Fibroblast of skin of back (primary cell): ENCODE results near the gene UBA7. TPM values are rescaled to one million over a fixed set of nuclear protein-coding genes. Genes with fewer than 3 reads are reported as not detected.
"Not testable (repeated sequence)": the region's sequence is repeated elsewhere in the genome, so short reads cannot be mapped to it uniquely, and the experiment has no call there.

Experiments used
- DNase-seq: peaks from one replicate; pipeline ENCODE4 v3.0.0-alpha.2; 2013
- polyA plus RNA-seq, 2 experiments: library from polyadenylated mRNA; unstranded; fragments of 120-200 nt; gene quantifications; one replicate each; pipeline ENCODE4 v1.2.1, GENCODE V29; 2013; ENCODE audit not compliant: insufficient read length in 2 of 2

UBA7 gene, protein sequence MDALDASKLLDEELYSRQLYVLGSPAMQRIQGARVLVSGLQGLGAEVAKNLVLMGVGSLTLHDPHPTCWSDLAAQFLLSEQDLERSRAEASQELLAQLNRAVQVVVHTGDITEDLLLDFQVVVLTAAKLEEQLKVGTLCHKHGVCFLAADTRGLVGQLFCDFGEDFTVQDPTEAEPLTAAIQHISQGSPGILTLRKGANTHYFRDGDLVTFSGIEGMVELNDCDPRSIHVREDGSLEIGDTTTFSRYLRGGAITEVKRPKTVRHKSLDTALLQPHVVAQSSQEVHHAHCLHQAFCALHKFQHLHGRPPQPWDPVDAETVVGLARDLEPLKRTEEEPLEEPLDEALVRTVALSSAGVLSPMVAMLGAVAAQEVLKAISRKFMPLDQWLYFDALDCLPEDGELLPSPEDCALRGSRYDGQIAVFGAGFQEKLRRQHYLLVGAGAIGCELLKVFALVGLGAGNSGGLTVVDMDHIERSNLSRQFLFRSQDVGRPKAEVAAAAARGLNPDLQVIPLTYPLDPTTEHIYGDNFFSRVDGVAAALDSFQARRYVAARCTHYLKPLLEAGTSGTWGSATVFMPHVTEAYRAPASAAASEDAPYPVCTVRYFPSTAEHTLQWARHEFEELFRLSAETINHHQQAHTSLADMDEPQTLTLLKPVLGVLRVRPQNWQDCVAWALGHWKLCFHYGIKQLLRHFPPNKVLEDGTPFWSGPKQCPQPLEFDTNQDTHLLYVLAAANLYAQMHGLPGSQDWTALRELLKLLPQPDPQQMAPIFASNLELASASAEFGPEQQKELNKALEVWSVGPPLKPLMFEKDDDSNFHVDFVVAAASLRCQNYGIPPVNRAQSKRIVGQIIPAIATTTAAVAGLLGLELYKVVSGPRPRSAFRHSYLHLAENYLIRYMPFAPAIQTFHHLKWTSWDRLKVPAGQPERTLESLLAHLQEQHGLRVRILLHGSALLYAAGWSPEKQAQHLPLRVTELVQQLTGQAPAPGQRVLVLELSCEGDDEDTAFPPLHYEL
- polyA plus RNA-seq (2013, experiment 1 of 2; ENCODE audit: insufficient read length), result 9.8 TPM
- polyA plus RNA-seq (2013, experiment 2 of 2; ENCODE audit: insufficient read length), result 18.6 TPM

DNA sequence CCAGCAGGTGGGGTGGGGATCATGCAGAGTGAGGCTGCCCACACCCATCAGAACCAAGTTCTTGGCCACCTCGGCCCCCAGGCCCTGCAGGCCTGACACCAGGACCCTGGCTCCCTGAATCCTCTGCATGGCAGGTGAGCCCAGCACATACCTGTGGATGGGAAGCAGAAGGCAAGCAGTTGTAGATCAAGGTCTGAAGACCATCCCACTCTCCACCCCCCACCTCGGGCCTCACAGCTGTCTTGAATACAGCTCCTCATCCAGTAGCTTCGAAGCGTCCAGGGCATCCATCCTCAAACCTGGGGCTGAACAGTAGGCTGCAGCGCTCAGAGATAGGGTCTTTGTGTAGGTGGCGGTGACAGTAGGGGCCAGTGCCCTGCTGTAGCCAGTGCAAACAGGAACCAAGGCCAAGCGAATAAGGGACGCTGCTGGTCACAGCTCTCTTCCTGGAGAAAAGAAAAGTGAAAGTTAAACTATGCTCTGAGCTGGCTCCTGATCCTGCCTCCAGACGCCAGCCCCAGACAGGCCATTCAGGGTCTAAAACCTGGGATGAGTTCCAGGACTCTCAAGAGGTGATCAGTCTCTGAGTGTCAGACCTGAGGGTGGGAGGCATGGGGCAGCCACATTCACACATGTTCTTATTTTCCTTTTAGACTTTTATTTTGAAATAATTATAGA lies at the start of gene UBA7:
Gene UBA7 (minus strand): TSS at position 457 of the 678 bp plus-strand sequence. CDS start 166 bp downstream, at position 291.
- peak; percentile 66 for DNase-seq

DNA sequence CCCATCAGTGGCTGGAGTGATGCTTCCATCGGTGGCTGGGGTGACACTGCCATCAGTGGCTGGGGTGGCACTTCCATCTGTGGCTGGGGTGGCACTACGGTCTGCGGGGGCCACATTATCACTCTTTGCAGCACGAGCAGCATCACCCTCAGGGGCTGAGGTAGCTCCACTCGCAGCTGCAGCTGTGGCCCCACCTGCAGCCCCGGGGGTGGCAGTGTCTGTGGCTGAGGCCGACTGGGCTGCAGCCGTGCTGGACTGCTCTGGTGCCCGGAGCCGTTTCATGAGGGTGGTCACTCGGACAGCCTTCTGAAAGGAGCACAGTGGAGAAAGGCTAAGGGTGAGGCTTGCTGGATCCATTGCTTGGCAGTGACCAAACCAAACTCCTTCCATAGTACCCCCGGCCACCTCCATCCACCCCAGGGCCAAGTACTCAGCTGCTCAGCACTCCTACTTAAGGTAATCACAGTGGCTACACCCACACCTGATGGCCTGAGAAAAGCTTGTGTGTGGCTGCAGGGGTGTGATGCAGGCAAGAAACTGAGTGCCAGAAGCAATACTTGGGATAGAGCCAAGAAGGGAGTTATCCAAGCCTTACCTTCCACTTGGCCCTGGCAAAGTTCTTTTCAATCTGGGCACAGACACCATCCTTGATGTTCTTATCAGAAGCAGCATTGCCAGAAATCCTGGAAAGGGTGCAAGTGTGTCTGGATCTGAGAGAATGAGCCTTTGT lies 46.0 kb upstream of the UBA7 start:
- no peak for DNase-seq

DNA sequence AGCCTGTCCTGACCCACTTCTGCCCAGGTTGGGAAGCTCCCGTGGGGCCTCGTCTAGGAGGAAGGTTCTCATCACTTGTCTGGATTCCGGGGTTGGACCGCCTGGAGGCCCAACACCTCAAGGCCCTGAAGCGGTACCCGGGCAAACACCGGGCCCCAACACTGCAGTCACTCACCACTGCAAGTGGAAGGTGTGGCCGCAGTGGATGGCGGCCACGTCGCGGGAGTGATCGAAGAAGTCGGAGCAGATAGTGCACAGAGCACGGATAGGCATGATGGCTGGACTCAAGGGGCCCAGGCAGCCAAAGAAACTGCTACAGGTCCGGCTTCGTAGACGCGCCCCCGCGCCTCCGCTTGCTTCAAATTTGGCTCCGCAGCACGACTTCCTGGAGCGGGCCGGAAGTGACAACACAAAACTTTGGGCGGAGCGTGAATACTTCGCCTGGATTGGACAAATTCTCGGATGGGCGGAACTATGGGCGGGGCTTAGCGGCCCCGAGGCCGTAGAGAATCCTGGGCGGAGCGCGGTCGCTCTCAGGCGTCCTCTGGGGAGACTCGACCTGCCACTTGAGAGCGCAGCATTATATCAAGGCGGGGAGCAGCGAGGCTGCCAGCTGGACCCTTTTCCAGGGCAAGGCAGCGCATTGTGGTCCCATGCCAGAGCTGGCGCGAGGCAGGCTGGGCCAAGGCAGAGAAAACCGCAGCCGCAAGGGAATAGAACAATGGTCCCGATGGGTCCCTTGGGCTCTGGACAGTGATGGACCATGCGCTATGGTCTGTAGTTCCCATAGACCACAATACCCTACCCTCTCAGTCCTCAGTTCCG lies 42.6 kb upstream of the UBA7 start, which contains the start of gene TRAIP:
Gene TRAIP (minus strand): TSS at position 384 of the 825 bp plus-strand sequence. CDS start 111 bp downstream, at position 273.
- peak; percentile 93 for DNase-seq

DNA sequence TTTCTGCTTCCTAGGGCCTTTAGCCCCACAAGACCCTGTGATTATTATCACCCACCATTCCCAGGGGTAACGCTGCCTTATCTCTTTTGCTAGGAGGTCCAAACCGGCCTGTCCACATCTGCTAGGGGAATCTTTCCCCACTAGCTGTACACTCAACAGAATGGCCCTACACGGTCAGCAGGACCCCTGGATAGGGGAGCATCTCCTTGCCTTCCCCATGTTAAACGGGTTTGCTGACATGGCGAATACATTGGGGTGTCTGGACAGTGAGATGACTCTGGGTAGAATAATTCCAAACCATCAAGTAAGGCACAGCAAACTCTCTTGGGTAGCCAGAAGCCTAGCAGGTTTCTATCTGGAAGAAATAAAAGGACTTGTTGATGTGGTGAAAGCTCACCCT lies 41.9 kb upstream of the UBA7 start:
- DNase-seq, result no peak

DNA sequence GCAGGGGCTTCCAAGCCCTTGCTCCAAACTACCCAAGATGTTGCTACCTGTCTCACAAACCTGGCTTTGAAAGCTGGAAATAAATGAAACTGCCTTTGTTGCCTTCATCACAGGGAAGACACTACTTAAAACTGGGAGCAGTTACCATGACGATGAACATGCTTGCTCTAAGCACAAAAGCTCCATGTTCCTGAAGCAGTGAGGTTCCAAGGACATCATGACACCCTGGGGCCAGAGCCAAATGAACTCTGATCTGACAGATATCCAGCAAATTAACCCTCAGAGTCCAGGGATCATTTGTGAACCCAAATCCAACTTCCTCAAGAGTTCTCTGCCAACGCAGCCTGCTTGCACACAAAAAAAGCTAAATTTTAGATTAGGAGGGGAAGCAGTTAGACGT lies 31.9 kb upstream of the UBA7 start:
- DNase-seq, result no peak

DNA sequence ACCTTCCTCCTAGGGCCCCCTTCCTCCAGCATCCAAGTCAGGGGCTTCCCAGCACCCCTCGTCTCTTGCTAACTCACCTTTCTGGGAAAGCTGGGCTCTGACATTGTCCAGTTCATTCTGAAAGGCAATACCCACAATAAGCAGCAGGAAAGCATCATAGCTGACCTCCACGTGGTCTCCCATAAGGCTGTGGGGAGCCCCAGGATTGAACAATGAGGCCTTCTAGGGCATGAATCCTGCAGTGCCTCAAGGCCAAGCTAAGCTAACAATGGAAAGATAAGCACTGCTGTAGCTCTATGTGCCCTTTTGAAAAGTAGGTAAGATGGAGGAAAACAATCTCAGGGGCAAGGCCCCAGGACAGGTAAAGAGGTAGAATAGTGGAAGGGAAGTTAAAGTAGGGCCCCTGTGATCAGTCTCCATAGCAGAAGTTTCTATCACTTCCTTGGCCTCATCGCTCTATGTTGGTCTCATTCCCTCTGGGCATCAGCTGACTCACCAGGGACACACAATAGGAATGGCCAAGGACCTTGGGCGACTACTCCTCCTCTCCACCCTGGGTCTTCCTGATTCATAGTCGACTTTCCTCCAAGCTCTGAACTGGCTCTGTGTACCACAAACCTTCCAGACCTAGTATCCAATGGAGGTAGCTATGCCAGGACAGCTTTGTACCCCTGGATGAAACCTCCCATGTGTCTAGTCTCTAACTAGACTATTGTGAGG lies 30.9 kb upstream of the UBA7 start:
- DNase-seq, result no peak

DNA sequence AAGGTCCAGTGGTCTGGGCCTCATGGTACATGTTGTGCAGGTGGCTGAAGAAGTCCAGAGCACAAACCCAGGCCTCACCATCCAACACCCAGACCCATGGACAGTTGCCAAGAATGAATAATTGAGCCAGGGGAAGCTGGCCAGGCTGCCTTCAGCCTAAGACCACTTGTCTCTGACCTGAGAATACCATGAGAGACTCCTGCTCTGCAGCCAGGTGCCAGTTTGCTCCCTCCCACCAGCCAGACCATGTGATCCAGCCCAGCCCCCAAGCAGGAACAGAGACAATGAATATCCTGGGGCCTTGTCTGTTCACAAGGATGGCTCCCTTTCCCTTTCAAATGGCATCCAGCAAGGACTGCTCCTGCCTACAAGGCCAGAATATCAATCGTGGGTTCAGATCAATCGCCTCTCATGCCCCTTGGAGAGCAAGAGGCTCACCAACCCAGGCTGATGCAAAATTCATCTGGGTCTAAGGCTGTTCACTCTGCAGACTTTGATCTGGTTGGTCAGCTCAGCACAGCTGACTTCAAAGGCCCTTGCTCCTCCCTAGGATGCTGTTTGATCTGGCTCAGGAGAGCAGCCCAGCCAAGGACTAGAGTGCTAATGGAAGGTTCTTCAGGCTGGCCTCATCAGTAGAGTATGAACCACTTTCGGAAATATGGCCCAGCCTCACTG lies 29.2 kb upstream of the UBA7 start:
- DNase-seq, result no peak

DNA sequence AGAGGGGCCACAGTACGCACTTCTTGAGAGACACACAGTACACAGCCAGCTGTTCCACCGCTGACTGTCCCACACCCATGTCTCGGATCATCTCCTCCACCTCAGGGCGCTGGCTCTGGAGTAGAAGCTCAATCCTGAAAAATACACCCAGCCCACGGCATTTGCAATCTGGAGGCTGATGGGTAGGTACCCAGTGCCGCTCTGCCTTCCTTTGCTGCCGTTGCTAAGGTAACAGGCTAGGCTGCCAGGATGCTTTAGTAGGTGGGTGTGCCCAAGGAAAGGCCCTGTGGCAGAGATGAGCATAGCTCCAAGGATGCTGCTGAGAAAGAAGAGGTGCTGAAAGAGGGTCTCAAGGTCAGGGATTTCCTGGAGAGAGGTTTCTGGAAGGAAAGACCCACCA lies 28.1 kb upstream of the UBA7 start:
- DNase-seq, result no peak

DNA sequence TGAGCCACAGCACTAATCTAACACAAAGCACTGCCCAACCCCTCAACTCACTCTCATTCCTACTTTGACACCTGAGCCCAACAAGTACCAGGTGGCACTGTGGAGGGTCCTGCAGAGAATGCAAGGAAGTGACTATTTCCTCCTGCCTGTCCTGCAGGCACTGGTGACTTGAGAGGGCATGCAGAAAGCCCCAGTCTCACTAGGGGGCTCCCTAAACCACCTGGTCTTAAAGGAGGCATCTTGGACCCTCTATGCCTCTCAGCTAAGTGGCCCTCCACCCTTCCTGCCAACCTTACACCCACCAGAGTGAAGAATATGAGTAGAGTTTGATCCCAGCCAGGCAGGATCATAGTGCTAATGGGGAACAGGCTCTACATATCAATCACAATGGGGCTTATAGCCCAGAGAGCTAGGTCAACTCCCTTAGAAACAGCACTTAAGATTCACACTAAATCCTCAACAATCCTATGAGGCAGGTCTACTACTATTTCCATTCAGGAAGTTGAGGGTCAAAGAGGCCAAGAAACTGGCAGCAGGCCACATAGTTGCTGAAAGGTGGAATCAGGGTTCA lies 27.5 kb upstream of the UBA7 start:
- DNase-seq, result peak; percentile 9

DNA sequence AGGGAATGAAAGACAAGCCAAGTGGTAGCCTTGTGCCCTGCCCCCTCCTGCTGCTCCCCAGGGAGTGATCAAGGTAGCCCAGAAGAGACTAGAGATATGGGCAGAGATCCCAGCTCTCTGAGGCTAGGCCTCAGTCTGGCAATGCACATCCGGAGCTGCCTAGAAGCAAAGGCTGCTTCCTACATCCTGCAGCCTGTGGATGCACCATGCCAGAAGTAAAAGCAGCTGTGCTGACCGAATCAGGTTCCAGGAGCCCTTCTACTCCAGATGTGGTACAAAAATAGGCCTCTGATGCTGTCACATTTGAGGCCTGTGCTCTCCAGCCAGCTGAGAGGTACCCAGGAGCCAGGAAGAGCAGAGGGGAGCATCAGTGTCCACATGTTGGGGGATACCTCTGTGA lies 26.6 kb upstream of the UBA7 start:
- no peak for DNase-seq

DNA sequence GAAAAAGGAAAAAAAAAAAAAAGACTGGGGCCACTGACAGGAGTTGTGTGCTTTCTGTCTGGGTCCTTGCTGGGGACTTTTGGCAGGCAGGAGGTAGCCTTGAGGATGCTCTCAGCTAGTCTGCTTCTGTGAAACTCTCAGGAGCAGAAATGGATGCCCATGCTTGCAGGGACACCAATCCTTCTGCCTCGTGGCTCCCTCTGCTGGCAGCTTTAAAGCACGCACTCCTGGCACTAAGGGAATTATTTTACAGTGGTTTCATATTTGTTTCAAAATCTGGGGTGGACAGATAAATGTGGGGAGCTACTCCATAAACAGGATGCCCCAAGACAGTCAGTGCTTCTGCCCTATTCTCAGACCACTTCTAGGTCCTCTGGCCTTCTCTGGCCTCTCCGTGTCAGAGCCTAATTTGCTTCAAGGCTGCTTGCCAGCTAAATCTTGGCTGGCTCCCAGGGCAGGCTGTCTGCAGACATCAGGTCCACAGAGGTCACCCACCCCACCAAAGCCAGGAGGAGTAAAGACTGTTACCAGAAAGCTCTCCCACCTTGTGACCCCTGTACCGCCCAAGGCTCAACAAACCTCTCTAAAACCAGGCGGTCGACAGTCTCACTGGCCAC lies 25.5 kb upstream of the UBA7 start:
- DNase-seq, result peak; percentile 70

DNA sequence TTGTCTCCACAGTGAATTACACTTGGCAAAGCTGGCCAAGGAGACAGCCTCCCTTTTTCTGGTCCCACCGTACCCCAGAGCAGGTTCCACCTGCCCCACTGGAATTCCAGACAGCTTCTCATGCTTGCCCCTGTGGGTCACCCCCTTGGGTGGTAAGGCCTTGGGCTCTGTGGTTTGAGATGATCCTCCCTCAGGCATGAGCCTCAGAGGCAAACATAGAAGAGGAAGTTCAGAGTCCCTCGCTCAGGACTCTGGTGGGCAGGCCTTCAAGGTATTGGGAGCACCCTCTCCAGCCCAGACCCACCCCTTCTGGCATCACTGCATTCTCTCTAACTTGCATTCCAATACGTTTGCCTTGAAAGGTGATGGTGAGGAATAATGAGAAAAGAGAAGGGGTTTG lies 17.6 kb upstream of the UBA7 start:
- no peak for DNase-seq

DNA sequence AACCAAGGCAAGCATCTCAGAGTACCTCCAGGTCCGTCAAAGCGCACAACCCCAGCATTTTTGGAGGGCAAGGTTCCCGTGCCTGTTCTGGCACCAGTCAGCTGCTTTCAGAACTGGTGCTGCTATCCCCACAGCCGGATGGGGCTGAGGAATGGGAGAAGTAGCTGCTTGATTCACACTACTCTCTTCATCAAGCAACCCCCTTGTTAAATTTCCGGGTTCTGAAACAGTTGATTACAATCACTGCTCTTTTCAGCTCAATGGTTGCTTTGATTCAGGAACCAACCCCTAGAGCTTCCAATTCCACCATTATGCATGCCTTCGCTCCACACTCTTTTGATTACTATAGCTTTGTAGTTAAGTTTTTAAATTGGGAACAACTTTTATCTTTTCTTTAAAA lies 12.3 kb upstream of the UBA7 start:
- DNase-seq, result no peak

DNA sequence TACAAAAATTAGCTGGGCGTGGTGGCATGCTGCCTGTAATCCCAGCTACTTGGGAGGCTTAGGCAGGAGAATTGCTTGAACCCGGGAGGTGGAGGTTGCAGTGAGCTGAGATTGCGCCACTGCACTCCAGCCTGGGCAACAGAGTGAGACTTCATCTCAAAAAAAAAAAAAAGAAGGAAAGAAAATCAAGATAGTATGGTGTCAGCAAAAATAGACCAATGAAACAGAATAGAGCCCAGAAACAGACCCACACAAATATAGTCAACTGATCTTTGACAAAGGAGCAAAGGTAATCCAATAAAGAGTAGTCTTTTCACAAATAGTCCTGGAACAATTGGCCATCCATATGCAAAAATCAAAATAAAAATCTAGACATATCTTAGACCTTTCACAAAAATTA lies 9.4 kb upstream of the UBA7 start:
- not testable (repeated sequence) for DNase-seq

DNA sequence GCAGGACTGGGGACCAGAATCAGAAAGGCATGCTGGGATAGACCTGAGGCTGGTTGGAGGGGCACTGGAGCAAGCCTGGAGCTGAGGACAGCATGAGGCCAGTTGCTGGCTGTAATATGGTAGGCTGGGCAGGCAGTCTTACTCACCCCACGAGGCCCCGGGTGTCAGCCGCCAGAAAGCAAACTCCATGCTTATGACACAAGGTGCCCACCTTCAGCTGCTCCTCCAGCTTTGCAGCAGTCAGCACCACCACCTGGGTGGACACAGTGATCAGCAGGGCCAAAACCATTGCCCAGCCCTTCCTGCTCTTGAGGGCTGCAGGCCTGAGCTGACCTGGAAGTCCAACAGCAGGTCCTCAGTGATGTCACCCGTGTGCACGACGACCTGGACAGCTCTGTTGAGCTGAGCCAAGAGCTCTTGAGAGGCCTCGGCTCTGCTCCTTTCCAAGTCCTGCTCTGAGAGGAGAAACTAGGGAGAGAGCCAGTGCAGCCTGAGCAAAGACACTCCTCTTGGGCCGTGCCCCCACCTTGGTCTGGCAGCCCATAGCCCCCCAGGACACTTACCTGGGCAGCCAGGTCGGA lies 747 bp downstream of the UBA7 start:
- DNase-seq, result no peak

DNA sequence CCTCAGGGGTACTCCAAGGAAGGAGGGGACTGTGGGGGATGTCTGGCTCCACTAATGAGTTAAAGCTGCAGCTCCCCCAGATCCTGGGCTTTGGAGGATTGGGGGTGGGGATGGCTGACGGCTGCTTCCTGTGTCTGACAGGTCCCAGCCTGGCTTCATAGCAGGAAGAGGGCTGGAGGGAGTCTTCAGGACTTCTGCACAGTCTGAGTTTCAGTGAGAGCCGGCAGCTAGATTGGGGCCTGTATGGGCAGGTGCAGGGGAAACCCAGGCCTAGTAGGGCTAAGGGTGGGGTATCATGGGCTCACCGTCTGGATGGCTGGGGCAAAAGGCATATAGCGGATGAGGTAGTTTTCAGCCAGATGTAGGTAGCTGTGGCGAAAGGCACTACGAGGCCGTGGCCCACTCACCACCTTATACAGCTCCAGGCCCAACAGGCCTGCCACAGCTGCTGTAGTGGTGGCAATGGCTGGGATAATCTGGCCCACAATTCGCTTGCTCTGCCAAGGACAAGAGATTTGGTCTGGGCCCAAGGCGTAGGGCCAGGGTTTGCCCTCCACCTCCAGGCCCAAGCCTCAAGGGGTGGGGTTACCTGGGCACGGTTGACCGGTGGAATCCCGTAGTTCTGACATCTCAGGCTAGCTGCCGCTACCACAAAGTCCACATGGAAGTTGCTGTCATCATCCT lies 6.2 kb downstream of the UBA7 start:
- no peak for DNase-seq

DNA sequence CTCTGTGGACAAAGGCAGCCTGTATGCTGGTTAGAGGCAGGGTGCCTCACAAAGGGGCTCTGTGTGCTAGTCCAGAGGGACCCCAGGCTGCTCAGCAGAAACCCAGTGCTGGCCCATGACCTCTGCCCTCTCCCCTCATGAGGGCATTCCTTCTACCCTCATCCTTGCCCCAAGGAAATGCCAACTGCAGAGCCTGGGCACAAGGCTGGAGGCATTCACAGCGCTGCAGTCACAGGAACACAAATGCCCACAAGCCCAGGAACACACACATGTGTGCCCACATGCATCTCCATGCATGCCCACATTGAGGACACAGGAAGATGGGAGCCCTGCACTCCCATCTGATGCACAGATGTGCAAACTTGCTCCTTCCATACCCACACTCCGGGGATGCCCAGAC lies 6.9 kb downstream of the UBA7 start:
- no peak for DNase-seq
